ENCODE results near the gene MARF1. TPM values are rescaled to one million over a fixed set of nuclear protein-coding genes. Genes with fewer than 3 reads are reported as not detected.
"Not testable (repeated sequence)": the region's sequence is repeated elsewhere in the genome, so short reads cannot be mapped to it uniquely, and the experiment has no call there.

The MARF1 gene
- 10 to 100 TPM; 23.1 to 95.7 (median 85.7) TPM for total RNA-seq
- 10 to 100 TPM; 30.1 to 71.8 TPM for polyA plus RNA-seq
- long read RNA-seq, donor 1, full-length matches to known transcripts: 6 of 55 reads
- long read RNA-seq, donor 1, partial matches to known transcripts: 42 of 55 reads
- long read RNA-seq, donor 1, other reads (novel, unspliced or antisense): 7 of 55 reads
- long read RNA-seq, donor 2, partial matches to known transcripts: 18 of 22 reads
- long read RNA-seq, donor 2, other reads (novel, unspliced or antisense): 0 of 22 reads
- long read RNA-seq, donor 3, full-length matches to known transcripts: 4 of 8 reads
- long read RNA-seq, donor 3, partial matches to known transcripts: 3 of 8 reads
- long read RNA-seq, donor 3, other reads (novel, unspliced or antisense): 1 of 8 reads

- DNase-seq: peak; percentile 99 to 100 (median 99)
- 0% methylated on average over 46 to 57 of the region's 58 CpGs for WGBS, 3 donors
- TF ChIP-seq EP300 (IDR thresholded peaks at IDR 0.05): no peak
- peak; percentile 99 for TF ChIP-seq POLR2A (IDR thresholded peaks at IDR 0.05)
- peak; percentile 46 for TF ChIP-seq CTCF (IDR thresholded peaks at IDR 0.05)
- H3K36me3 ChIP-seq: no peaks in the 10 kb centered on the region
- intact Hi-C loops (cut with DNase I): loop anchor here in 1 of 4 donors (5.0 kb wide), 1 partner anchor 64 kb away; no protein-coding TSS in a partner anchor
- no peaks in the 10 kb centered on the region for H3K27me3 ChIP-seq
- no peaks in the 10 kb centered on the region for H3K9me3 ChIP-seq
- H3K4me3 ChIP-seq: peak within 1 kb of the TSS; percentile 83
- peak within 1 kb of the TSS; percentile 93 to 94 for H3K27ac ChIP-seq
- H3K4me1 ChIP-seq (ENCODE audit: insufficient read depth): peaks cover 3% of the 10 kb centered on the region
Measured at GRCh38 chr16:15643048-15643945, at the start of gene MARF1. MARF1 (minus strand) TSS chr16:15643154; CDS start chr16:15639233, 3,921 bp downstream.

- WGBS, 3 donors: 93 to 100% (median 100%) methylated on average over 1 of the region's 1 CpG
- H3K27me3 ChIP-seq; H3K36me3 ChIP-seq; DNase-seq; H3K27ac ChIP-seq; H3K4me1 ChIP-seq (ENCODE audit: insufficient read depth); H3K9me3 ChIP-seq; H3K4me3 ChIP-seq; intact Hi-C loops (cut with DNase I): not testable (repeated sequence)
Measured at GRCh38 chr16:15692508-15692907, 49.6 kb upstream of the MARF1 start.

GRCh38 chr16:15691046-15691445 is 48.1 kb upstream of the MARF1 start:
- no peak overlapping the region for H3K4me3 ChIP-seq
- H3K27me3 ChIP-seq: no peaks in the 10 kb centered on the region
- no peaks in the 10 kb centered on the region for H3K4me1 ChIP-seq (ENCODE audit: insufficient read depth)
- 90 to 95% (median 94%) methylated on average over 10 of the region's 10 CpGs for WGBS, 3 donors
- H3K36me3 ChIP-seq: no peaks in the 10 kb centered on the region
- no peak overlapping the region for H3K27ac ChIP-seq
- H3K9me3 ChIP-seq: no peaks in the 10 kb centered on the region
- intact Hi-C loops (cut with DNase I): no loop called here
- no peak for TF ChIP-seq CTCF (IDR thresholded peaks at IDR 0.05)
- TF ChIP-seq EP300 (IDR thresholded peaks at IDR 0.05): no peak
- no peak for TF ChIP-seq POLR2A (IDR thresholded peaks at IDR 0.05)
- DNase-seq: no peak

- WGBS, 3 donors: 67 to 78% (median 76%) methylated on average over 3 of the region's 3 CpGs
- Histone ChIP-seq H3K27me3 (no peaks in the 10 kb centered on the region), H3K36me3 (no peaks in the 10 kb centered on the region), H3K4me3 (no peak overlapping the region), H3K4me1 (ENCODE audit: insufficient read depth) (no peaks in the 10 kb centered on the region), H3K27ac (no peak overlapping the region), H3K9me3 (no peaks in the 10 kb centered on the region)
- intact Hi-C loops (cut with DNase I): no loop called here
- no peak for DNase-seq
- TF ChIP-seq EP300 (IDR thresholded peaks at IDR 0.05): no peak
Measured at GRCh38 chr16:15690296-15690695, 47.3 kb upstream of the MARF1 start.

GRCh38 chr16:15689290-15689689 is 46.3 kb upstream of the MARF1 start:
- no peak for DNase-seq
- TF ChIP-seq CTCF (IDR thresholded peaks at IDR 0.05) (no peak), EP300 (IDR thresholded peaks at IDR 0.05) (no peak), POLR2A (IDR thresholded peaks at IDR 0.05) (no peak)
- Histone ChIP-seq H3K4me3 (no peak overlapping the region), H3K9me3 (no peaks in the 10 kb centered on the region), H3K4me1 (ENCODE audit: insufficient read depth) (no peaks in the 10 kb centered on the region), H3K36me3 (no peaks in the 10 kb centered on the region), H3K27me3 (no peaks in the 10 kb centered on the region), H3K27ac (no peak overlapping the region)
- intact Hi-C loops (cut with DNase I): no loop called here
- 70 to 86% (median 76%) methylated on average over 3 of the region's 3 CpGs for WGBS, 3 donors
